GM12892 (cell line): Measurements from ENCODE around the gene VAMP8.

Source experiments
- POLR2A ChIP-seq: IDR thresholded peaks from 2 replicates; pipeline ENCODE4 v1.6.1; 2011; ENCODE audit warnings: low read depth, low read length, control low read depth
- TAF1 ChIP-seq: IDR thresholded peaks from 2 replicates; pipeline ENCODE4 v1.6.1; 2011; ENCODE audit warnings: low read depth, mild to moderate bottlenecking, control low read depth, low read length, borderline replicate concordance

- TF ChIP-seq TAF1 (no peak), POLR2A (no peak)
These were observed 27.6 kb upstream of the VAMP8 start for GRCh38 chr2:85549826-85550225.
